NCI-H146 treated with DMSO at 0.1 percent for 48 hours (cell line): ENCODE measurements around the gene RCBTB1.
"Not testable (repeated sequence)": the region's sequence is repeated elsewhere in the genome, so short reads cannot be mapped to it uniquely, and the experiment has no call there.

ENCODE experiments used
- DNase-seq: peaks from one replicate; lab custom pipeline; 2025; ENCODE audit not compliant: unreplicated experiment; lab: John Stamatoyannopoulos, UW

RCBTB1 gene

GRCh38 chr13:49585220-49586157, at the start of gene RCBTB1:
Gene RCBTB1, minus strand, starts transcription at chr13:49585558. Its CDS starts 18,279 bp downstream, at chr13:49567279.
- peak; percentile 71 for DNase-seq

DNA sequence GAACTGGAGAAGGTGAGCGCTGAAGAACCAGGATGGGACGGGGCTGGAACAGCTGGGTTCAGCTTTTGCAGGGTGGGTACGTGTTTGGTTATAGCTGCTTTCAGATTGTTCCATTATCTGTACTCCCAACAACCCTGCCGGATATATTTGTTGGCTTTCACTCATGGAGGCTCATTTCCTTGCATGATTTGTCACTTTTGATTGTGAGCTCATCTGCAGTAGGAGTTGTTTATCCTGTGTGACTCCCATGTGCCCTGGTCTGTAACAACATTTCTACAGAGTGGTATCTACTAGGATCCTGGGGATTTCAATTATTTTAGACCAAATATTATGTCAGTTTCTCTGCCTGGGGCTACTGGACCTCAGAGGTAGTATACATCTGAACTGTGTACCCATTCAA, 48.4 kb upstream of the RCBTB1 start:
- DNase-seq: no peak

DNA sequence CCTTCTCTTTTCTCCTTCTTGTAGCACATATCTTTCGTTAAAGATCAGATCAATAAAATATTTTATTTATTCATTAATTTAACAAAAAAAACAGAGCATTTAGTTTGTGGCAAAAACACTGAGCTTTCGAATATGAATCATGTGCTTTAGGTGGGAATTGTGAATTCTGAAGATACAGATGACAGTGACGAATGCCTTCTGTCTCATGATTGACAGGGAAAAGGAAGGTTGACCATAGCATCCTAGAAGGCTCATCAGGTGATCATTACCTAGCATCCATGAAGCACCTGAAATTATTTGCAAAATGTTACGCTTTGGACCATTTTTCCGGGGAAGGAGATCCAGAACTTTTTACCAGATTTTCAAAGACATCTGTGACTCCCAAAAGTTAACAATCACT, 46.8 kb upstream of the RCBTB1 start:
- no peak for DNase-seq

- no peak for DNase-seq
Measured at GRCh38 chr13:49630580-49630979, 45.2 kb upstream of the RCBTB1 start.

- DNase-seq: no peak
Measured at GRCh38 chr13:49629947-49630346, 44.6 kb upstream of the RCBTB1 start.

GRCh38 chr13:49629196-49629938, 44.0 kb upstream of the RCBTB1 start:
- no peak for DNase-seq

GRCh38 chr13:49627831-49628652, 42.7 kb upstream of the RCBTB1 start, which contains the start of gene ARL11:
Gene ARL11, plus strand, starts transcription at chr13:49628507. Its CDS starts 1,941 bp downstream, at chr13:49630448.
- peak; percentile 79 for DNase-seq

- DNase-seq: no peak
Measured at GRCh38 chr13:49625392-49626079, 40.2 kb upstream of the RCBTB1 start.

- DNase-seq: no peak
Measured at GRCh38 chr13:49624229-49624628, 38.9 kb upstream of the RCBTB1 start.

DNA sequence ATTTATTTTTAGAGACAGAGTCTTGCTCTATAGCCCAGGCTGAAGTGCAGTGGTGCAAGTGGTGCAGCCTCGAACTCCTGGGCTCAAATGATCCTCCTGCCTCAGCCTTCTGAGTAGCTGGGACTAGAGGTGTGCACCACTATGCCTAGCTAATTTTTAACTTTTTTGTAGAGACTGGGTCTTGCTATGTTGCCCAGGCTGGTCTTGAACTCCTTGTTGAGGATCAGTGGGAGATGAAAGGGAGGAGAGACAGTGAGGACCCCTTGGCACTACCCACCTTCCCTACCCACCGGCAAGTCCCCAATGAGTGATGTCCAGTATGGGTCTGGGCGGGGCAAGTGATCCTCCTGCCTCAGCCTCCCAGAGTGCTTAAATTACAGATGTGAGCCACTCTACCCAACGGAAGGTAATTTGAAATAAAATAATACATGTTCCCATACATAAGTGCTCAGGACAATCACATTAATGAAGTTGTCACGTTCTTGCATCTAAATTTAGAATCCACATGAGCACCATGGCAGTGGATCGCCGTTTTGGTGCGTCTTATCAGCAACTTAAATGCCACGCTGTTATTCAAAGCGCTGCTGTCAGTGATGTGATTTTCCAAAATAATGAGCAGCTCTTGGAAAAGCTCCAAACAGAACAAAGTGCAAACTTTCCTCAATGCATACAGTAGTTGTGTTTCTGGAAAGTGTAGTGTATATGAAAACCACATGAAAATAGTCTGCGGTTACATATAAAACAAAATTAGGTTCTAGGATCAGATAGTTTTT, 37.0 kb upstream of the RCBTB1 start:
- DNase-seq: no peak

GRCh38 chr13:49620170-49620621, 34.8 kb upstream of the RCBTB1 start:
- DNase-seq: no peak

DNA sequence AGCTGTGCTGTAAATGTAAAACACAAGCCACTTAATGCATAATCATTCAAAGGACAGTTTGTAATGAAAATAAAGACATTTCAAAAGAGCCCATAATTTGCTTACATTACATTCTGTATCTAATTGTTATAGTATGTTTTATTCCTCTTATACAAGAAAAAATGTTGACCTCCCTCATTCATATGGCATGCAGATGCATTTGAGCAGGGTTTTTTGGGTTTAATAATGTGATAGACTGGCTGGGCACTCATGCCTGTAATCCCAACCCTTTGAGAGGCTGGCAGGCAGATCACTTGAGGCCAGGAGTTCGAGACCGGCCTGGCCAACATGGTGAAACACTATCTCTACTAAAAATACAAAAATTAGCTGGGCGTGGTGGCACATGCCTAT, 31.3 kb upstream of the RCBTB1 start:
- no peak for DNase-seq

DNA sequence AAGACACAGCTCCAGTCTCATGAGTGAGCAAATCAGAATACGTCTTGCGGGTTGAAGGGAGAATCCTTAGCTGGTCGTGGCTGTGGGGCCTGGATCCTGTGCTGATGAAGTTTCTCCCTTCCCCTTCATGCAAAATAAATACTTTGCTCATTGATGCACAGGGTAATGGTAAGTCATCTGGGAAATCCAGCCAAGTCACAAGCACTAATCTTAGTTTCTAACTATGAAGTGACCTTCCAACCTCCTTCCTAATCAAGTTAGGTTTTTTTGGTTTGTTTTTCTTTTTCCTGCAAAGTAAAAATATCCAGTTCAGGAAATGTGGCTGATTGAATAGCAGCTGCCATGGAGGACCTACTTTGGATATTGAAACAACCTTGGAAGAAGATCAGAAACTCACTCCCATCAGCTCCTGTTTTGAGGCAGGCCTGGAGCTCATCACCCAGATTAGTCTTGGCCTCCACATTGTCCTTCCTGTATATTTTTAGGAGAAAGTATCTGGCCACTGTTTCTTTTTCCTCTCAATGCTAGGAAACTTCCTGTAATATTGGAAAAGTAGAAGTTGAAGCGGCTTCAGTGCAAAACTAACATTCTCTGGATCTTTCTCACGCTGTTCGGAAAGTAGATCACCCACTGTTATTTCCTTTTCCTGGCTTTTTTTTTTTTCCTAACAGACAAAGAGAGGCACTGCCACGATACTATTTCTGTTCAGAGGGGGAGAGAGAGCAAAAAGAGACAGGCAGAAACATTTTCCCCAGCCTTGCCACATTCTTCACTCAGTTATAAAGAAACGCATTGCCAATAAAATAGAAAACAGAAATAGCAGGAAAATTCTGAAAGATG, 30.7 kb upstream of the RCBTB1 start:
- DNase-seq: no peak

DNA sequence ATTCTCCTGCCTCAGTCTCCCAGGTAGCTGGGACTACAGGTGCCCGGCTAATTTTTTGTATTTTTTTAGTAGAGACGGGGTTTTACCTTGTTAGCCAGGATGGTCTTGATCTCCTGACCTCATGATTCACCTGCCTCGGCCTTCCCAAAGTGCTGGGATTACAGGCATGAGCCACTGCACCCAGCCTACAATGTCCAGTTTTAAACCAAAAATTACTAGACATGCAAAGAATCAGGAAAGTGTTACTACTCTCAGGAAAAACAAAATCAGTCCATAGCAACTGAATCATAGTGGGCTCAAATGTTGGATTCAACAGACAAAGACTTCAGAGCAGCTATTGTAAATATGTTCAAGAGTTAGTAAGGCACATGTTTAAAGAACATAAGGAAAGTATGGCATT, 26.7 kb upstream of the RCBTB1 start:
- not testable (repeated sequence) for DNase-seq

DNA sequence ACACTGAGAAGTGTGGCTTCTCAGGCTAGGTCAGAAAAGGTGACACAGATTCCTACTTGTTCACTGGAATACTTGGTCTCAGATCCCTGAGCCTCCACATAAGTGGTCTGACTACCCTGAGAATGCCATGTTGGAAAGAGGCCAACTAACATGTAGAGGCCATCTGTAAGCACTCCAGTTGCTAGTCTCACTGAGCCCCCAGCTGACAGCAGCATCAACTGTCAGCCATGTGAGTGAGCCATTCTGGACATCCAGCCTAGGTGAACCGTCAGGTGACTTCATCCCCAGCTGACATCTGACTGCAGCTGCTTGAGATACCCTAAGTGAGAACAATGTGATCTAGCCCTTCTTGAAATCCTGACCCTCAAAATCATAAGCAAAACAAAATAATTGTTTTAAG, 24.8 kb upstream of the RCBTB1 start:
- DNase-seq: no peak

DNA sequence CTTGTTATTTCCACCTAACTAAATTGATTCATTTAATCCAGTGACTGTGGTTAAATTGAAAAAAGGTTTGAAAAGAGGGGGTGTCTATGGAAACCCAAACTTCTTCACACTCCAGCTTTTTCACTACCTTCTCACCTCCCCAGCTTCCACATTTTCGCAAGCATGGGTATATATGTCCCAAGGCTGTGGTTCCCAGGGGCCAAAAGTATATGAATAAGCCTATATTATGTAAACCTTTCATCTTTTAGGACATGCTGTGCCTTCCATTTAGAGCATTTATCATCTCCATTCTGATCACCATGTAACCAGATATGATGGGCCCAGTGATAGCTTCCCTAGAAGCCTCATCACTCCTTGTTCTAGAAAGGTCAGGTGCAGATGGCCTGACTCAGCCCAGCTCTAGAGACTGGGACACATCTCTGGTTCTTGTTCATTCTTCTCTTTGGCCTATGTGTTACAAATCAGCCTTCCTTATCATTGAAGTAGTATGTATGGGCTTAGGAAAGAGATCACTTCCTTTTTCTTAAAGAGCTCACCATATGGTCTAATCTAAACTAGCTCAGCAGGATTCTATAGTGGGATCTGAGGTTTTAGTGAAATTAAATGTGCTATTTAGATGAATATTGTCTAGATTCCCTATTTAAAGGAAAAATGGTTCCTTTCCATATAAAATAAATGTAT, 23.4 kb upstream of the RCBTB1 start:
- DNase-seq: no peak

DNA sequence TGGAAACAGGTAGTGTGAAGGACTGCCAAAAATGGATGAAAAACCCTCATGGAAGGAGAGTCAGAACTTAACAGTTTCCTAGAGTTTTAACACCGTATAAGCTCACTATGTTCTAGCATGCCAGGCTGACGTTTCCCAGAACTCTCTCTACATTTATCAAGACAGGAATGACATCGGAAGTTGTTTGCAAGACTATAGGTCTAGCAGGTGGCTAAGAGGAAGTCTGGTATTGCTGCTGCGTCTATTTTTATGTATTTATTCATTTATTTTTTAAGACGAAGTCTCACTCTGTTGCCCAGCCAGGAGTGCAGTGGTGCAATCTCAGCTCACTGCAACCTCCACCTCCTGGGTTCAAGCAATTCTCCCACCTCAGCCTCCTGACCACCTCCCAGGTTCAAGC, 22.4 kb upstream of the RCBTB1 start:
- no peak for DNase-seq
